ENCODE results near the gene PDE6A.

Gene PDE6A

GRCh38 chr5:149838881-149839739, 105.5 kb downstream of the PDE6A start (continued):
- TF ChIP-seq ZBTB49 (tag by site-specific recombination; IDR thresholded peaks at IDR 0.05; ENCODE audit: low read depth): no peak
- TF ChIP-seq ZFP69B (tag by site-specific recombination; IDR thresholded peaks at IDR 0.05): no peak
- TF ChIP-seq ZNF777 (tag by site-specific recombination; IDR thresholded peaks at IDR 0.05; ENCODE audit: borderline replicate concordance): no peak
- TF ChIP-seq ZNF214 (tag by site-specific recombination; IDR thresholded peaks at IDR 0.05; ENCODE audit: borderline replicate concordance): no peak
- TF ChIP-seq ZNF707 (tag by site-specific recombination; IDR thresholded peaks at IDR 0.05): no peak
- TF ChIP-seq ZNF350 (tag by site-specific recombination; IDR thresholded peaks at IDR 0.05): no peak
- TF ChIP-seq ZNF558 (tag by site-specific recombination; IDR thresholded peaks at IDR 0.05): no peak
- no peak for TF ChIP-seq HOXC10 (CRISPR knock-in tag; IDR thresholded peaks at IDR 0.05)
- TF ChIP-seq ZNF645 (tag by site-specific recombination; IDR thresholded peaks at IDR 0.05): no peak
- TF ChIP-seq HOXD13 (CRISPR knock-in tag; IDR thresholded peaks at IDR 0.05; ENCODE audit: borderline replicate concordance): no peak
- no peak for TF ChIP-seq ZNF341 (tag by site-specific recombination; IDR thresholded peaks at IDR 0.05; ENCODE audit: low read depth)
- TF ChIP-seq ZNF624 (tag by site-specific recombination; IDR thresholded peaks at IDR 0.05): no peak
- TF ChIP-seq BCL11B (tag by site-specific recombination; IDR thresholded peaks at IDR 0.05; ENCODE audit: low read depth): no peak

- H3K27ac ChIP-seq (ENCODE audit: extremely low read depth, low read depth, low read length): no peak overlapping the region
- no peak overlapping the region for H3K4me3 ChIP-seq (ENCODE audit: low read depth, low read length)
- CTCF ChIA-PET: interaction anchor here (0.6 to 21.2 kb wide), 30 partner anchors 8 to 553 kb away, joined by 3 to 355 read pairs (median 4); partner anchors contain the start of gene SLC26A2
- peaks cover 0 to 5% of the 10 kb centered on the region in 2 experiments; a peak in 1 of 3 replicates for H3K36me3 ChIP-seq (ENCODE audit: control insufficient read depth in 2 of 2, insufficient read depth in 1 of 2, low read length in 2 of 2)
- POLR2A ChIA-PET: interaction anchor here (1.7 kb wide), 1 partner anchor 125 kb away, joined by 5 read pairs; no protein-coding TSS in a partner anchor
- H3K4me1 ChIP-seq (ENCODE audit: control insufficient read depth, insufficient read depth, low read length): no peaks in the 10 kb centered on the region
- no peaks in the 10 kb centered on the region for H3K9me3 ChIP-seq (ENCODE audit: control insufficient read depth, insufficient read depth, low read depth, low read length)
- no peak for TF ChIP-seq ZNF362 (tag by site-specific recombination; IDR thresholded peaks at IDR 0.05)
- TF ChIP-seq ZNF341 (tag by site-specific recombination; IDR thresholded peaks at IDR 0.05; ENCODE audit: low read depth): no peak
- TF ChIP-seq ZNF121 (tag by site-specific recombination; IDR thresholded peaks at IDR 0.05): no peak
- no peak for TF ChIP-seq ZNF677 (tag by site-specific recombination; IDR thresholded peaks at IDR 0.05)
- TF ChIP-seq REST (tag by site-specific recombination; IDR thresholded peaks at IDR 0.05): no peak
- no peak for TF ChIP-seq ZSCAN23 (tag by site-specific recombination; IDR thresholded peaks at IDR 0.05)
- no peak for TF ChIP-seq ZNF18 (tag by site-specific recombination; IDR thresholded peaks at IDR 0.05)
- TF ChIP-seq ZNF169 (tag by site-specific recombination; IDR thresholded peaks at IDR 0.05): no peak
- TF ChIP-seq ZNF184 (tag by site-specific recombination; IDR thresholded peaks at IDR 0.05): no peak
- TF ChIP-seq HOXD13 (CRISPR knock-in tag; IDR thresholded peaks at IDR 0.05; ENCODE audit: borderline replicate concordance): no peak
- TF ChIP-seq ZNF133 (tag by site-specific recombination; IDR thresholded peaks at IDR 0.05): no peak
- TF ChIP-seq ZNF654 (tag by site-specific recombination; IDR thresholded peaks at IDR 0.05; ENCODE audit: low read depth): peak; percentile 84
- TF ChIP-seq ZNF658 (tag by site-specific recombination; IDR thresholded peaks at IDR 0.05): no peak
- TF ChIP-seq ZNF521 (tag by site-specific recombination; IDR thresholded peaks at IDR 0.05): no peak
- no peak for TF ChIP-seq SCRT2 (tag by site-specific recombination; IDR thresholded peaks at IDR 0.05)
Measured at GRCh38 chr5:149837680-149838269, 106.8 kb downstream of the PDE6A start.

Measured in HEK293 (cell line).